ENCODE measurements around the gene FNDC3A. TPM values are rescaled to one million over a fixed set of nuclear protein-coding genes. Genes with fewer than 3 reads are reported as not detected.

Gene FNDC3A
- total and polyA plus RNA-seq, 2 experiments from 2014 or later, result 19.5 to 50.4 TPM

DNA sequence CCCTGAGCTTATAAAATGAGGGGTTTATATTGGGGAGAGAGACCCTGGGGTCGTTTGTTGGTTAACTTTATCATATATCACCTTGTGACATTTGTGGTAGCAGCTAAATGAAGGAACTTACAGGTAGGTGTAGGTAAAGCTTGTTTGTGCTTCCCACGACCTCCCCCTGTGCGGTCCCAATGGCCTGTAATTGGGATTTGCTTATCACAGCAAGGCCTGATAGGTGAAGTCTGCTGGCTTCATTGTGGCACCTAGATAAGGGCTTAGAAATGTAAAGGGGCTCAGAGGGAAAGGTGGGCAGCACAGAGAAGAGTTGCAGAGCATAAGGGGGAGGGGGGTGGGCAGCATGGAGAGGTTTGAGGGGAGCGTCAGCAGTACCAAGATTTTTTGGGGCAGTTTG, 208.9 kb downstream of the FNDC3A start:
- no peak for DNase-seq
- no peak overlapping the region for H3K27ac ChIP-seq
- no peaks in the 10 kb centered on the region for H3K9me3 ChIP-seq (ENCODE audit: low read depth)
- H3K9ac ChIP-seq, result no peak overlapping the region
- H4K20me1 ChIP-seq (ENCODE audit: insufficient read depth), result no peaks in the 10 kb centered on the region
- no peaks in the 10 kb centered on the region for H3K79me2 ChIP-seq (ENCODE audit: insufficient read depth)
- H3K4me2 ChIP-seq (ENCODE audit: unreplicated experiment), result no peak overlapping the region
- H3K4me1 ChIP-seq (ENCODE audit: insufficient read depth), result no peaks in the 10 kb centered on the region
- 74 to 76% methylated on average over 4 of the region's 4 CpGs for WGBS, 2 experiments (ENCODE audit: low coverage in 1 of 2, low lambda C conversion rate in 2 of 2, missing lambda C conversion rate in 2 of 2)
- no peaks in the 10 kb centered on the region for H3K9me2 ChIP-seq (ENCODE audit: insufficient read depth)
- no peak overlapping the region for H2AFZ ChIP-seq
- in situ Hi-C loops (cut with MboI), result no loop called here
- H3K4me3 ChIP-seq, result no peak overlapping the region
- H3K36me3 ChIP-seq (ENCODE audit: low read depth), result peaks cover 60% of the 10 kb centered on the region
- TF ChIP-seq EZH2 (IDR thresholded peaks at IDR 0.05; ENCODE audit: insufficient read depth, poor library complexity, severe bottlenecking) (no peak), EZH2phosphoT487 (IDR thresholded peaks at IDR 0.05; ENCODE audit: insufficient read depth, low read depth) (no peak)
- no peaks in the 10 kb centered on the region for H3K27me3 ChIP-seq (replicated peaks; ENCODE audit: insufficient read depth)
- H3F3A ChIP-seq (ENCODE audit: insufficient read depth), result no peaks in the 10 kb centered on the region; the same call in 1 of the 2 replicates

- H2AFZ ChIP-seq, result no peak overlapping the region
- TF ChIP-seq EZH2 (IDR thresholded peaks at IDR 0.05; ENCODE audit: insufficient read depth, poor library complexity, severe bottlenecking), result no peak
- no peak for TF ChIP-seq EZH2phosphoT487 (IDR thresholded peaks at IDR 0.05; ENCODE audit: insufficient read depth, low read depth)
- no peaks in the 10 kb centered on the region for H3K4me1 ChIP-seq (ENCODE audit: insufficient read depth)
- no peak overlapping the region for H3K4me3 ChIP-seq
- no peaks in the 10 kb centered on the region for H3K9me3 ChIP-seq (ENCODE audit: low read depth)
- no peaks in the 10 kb centered on the region for H3K79me2 ChIP-seq (ENCODE audit: insufficient read depth)
- H3K9me2 ChIP-seq (ENCODE audit: insufficient read depth), result no peaks in the 10 kb centered on the region
- in situ Hi-C loops (cut with MboI), result no loop called here
- no peak overlapping the region for H3K27ac ChIP-seq
- 94 to 95% methylated on average over 1 of the region's 1 CpG for WGBS, 2 experiments (ENCODE audit: low coverage in 1 of 2, low lambda C conversion rate in 2 of 2, missing lambda C conversion rate in 2 of 2)
- no peaks in the 10 kb centered on the region for H4K20me1 ChIP-seq (ENCODE audit: insufficient read depth)
- no peak overlapping the region for H3K4me2 ChIP-seq (ENCODE audit: unreplicated experiment)
- no peaks in the 10 kb centered on the region for H3K27me3 ChIP-seq (replicated peaks; ENCODE audit: insufficient read depth)
- no peaks in the 10 kb centered on the region; the same call in 1 of the 2 replicates for H3F3A ChIP-seq (ENCODE audit: insufficient read depth)
- H3K36me3 ChIP-seq (ENCODE audit: low read depth), result peaks cover 58% of the 10 kb centered on the region
- DNase-seq, result no peak
- no peak overlapping the region for H3K9ac ChIP-seq
These were observed 209.6 kb downstream of the FNDC3A start for GRCh38 chr13:49185264-49185663.

DNA sequence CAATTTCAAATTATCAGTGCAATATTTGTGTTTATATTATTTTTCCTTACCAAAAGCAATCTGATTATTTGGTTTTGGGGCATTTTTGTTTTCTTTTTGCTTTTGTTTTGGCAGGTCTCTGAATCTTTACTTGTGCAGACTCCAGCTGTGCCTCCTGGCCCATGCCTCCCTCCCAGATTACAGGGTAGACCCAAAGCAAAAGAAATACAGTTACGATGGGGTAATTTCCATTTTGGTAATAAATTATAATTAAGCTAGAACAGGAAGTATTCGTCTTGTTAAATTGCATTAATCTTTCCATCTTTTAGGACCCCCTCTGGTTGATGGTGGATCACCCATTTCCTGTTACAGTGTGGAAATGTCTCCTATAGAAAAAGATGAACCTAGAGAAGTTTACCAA, 215.2 kb downstream of the FNDC3A start:
- Histone ChIP-seq H3K9ac (no peak overlapping the region), H3K9me3 (ENCODE audit: low read depth) (no peaks in the 10 kb centered on the region), H3K9me2 (ENCODE audit: insufficient read depth) (no peaks in the 10 kb centered on the region), H3K79me2 (ENCODE audit: insufficient read depth) (no peaks in the 10 kb centered on the region), H3K27me3 (replicated peaks; ENCODE audit: insufficient read depth) (no peaks in the 10 kb centered on the region), H3K27ac (no peak overlapping the region), H3K4me2 (ENCODE audit: unreplicated experiment) (no peak overlapping the region), H3K4me1 (ENCODE audit: insufficient read depth) (no peaks in the 10 kb centered on the region), H4K20me1 (ENCODE audit: insufficient read depth) (no peaks in the 10 kb centered on the region), H3K4me3 (no peak overlapping the region), H3F3A (ENCODE audit: insufficient read depth) (no peaks in the 10 kb centered on the region; the same call in 1 of the 2 replicates), H2AFZ (no peak overlapping the region), H3K36me3 (ENCODE audit: low read depth) (peaks cover 67% of the 10 kb centered on the region)
- no peak for DNase-seq
- WGBS, 2 experiments (ENCODE audit: low coverage in 1 of 2, low lambda C conversion rate in 2 of 2, missing lambda C conversion rate in 2 of 2), result 97 to 100% methylated on average over 2 of the region's 2 CpGs
- no peak for TF ChIP-seq EZH2 (IDR thresholded peaks at IDR 0.05; ENCODE audit: insufficient read depth, poor library complexity, severe bottlenecking)
- in situ Hi-C loops (cut with MboI), result no loop called here

DNA sequence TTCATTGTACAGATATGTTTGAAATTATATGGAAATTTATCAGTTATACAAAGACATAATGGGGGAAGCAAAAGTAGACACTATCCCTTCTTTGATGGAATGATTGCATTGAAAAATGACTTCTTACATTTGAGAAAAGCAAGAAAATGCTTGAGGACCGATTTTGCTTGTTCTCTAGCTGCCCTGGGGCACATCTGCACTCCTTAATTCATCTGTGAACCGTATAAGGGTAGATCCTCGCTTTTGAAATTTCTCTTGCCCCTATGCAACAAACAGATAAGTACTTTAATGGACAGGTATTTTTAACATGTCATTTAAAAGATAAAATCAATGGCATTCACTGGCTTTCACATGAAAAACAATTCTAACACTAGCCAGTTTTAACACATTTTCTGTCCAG, 230.9 kb downstream of the FNDC3A start:
- Histone ChIP-seq H2AFZ (no peak overlapping the region), H3K36me3 (ENCODE audit: low read depth) (peaks cover 61% of the 10 kb centered on the region), H3K4me3 (no peak overlapping the region), H3K27ac (no peak overlapping the region), H3K4me1 (ENCODE audit: insufficient read depth) (no peaks in the 10 kb centered on the region), H3K4me2 (ENCODE audit: unreplicated experiment) (no peak overlapping the region), H3K27me3 (replicated peaks; ENCODE audit: insufficient read depth) (no peaks in the 10 kb centered on the region), H3F3A (ENCODE audit: insufficient read depth) (peaks cover 13% of the 10 kb centered on the region; the same call in 1 of the 2 replicates), H3K9ac (no peak overlapping the region), H4K20me1 (ENCODE audit: insufficient read depth) (no peaks in the 10 kb centered on the region), H3K9me2 (ENCODE audit: insufficient read depth) (no peaks in the 10 kb centered on the region), H3K79me2 (ENCODE audit: insufficient read depth) (no peaks in the 10 kb centered on the region), H3K9me3 (ENCODE audit: low read depth) (no peaks in the 10 kb centered on the region)
- no peak for TF ChIP-seq EZH2 (IDR thresholded peaks at IDR 0.05; ENCODE audit: insufficient read depth, poor library complexity, severe bottlenecking)
- TF ChIP-seq EZH2phosphoT487 (IDR thresholded peaks at IDR 0.05; ENCODE audit: insufficient read depth, low read depth), result no peak
- DNase-seq, result no peak
- 97 to 100% methylated on average over 3 of the region's 3 CpGs for WGBS, 2 experiments (ENCODE audit: low coverage in 1 of 2, low lambda C conversion rate in 2 of 2, missing lambda C conversion rate in 2 of 2)
- in situ Hi-C loops (cut with MboI), result no loop called here

DNA sequence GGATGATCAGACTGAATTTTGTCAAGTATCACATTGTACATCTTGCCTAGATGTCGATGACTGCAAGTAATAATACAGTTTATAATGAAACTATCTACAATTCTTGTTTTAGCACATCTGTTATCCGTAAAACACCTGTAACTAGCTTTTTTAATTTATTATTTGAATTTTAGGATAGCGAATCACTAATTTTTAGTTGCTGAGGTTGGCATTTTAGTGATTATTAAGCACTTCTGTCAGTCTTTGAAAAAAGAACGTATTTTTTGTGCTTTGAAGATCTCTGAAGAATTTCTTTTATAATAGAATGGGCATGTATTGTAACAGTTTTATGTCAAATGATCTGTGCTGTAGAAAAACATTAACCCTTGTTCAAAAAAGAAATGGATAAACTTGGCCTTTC, 232.9 kb downstream of the FNDC3A start:
- 98% methylated on average over 4 of the region's 4 CpGs for WGBS, 2 experiments (ENCODE audit: low coverage in 1 of 2, low lambda C conversion rate in 2 of 2, missing lambda C conversion rate in 2 of 2)

More for the DNA sequence above, 232.9 kb downstream of the FNDC3A start:
- H3K9ac ChIP-seq, result no peak overlapping the region
- TF ChIP-seq EZH2 (IDR thresholded peaks at IDR 0.05; ENCODE audit: insufficient read depth, poor library complexity, severe bottlenecking), result no peak
- no peak for TF ChIP-seq EZH2phosphoT487 (IDR thresholded peaks at IDR 0.05; ENCODE audit: insufficient read depth, low read depth)
- H3K27ac ChIP-seq, result no peak overlapping the region
- in situ Hi-C loops (cut with MboI), result no loop called here
- H3K27me3 ChIP-seq (replicated peaks; ENCODE audit: insufficient read depth), result no peaks in the 10 kb centered on the region
- no peak overlapping the region for H2AFZ ChIP-seq
- H3F3A ChIP-seq (ENCODE audit: insufficient read depth), result peaks cover 22% of the 10 kb centered on the region
- no peaks in the 10 kb centered on the region for H3K79me2 ChIP-seq (ENCODE audit: insufficient read depth)
- H3K9me2 ChIP-seq (ENCODE audit: insufficient read depth), result no peaks in the 10 kb centered on the region
- H3K9me3 ChIP-seq (ENCODE audit: low read depth), result no peaks in the 10 kb centered on the region
- no peaks in the 10 kb centered on the region for H4K20me1 ChIP-seq (ENCODE audit: insufficient read depth)
- no peak for DNase-seq
- H3K36me3 ChIP-seq (ENCODE audit: low read depth), result peaks cover 43% of the 10 kb centered on the region
- H3K4me1 ChIP-seq (ENCODE audit: insufficient read depth), result no peaks in the 10 kb centered on the region
- H3K4me2 ChIP-seq (ENCODE audit: unreplicated experiment), result no peak overlapping the region
- H3K4me3 ChIP-seq, result no peak overlapping the region
